HCT116 (cell line): Measurements from ENCODE around the gene FUOM. TPM values are rescaled to one million over a fixed set of nuclear protein-coding genes. Genes with fewer than 3 reads are reported as not detected.

ENCODE experiments used
- ATAC-seq: fragments of 200-7000 bp; cut with Tn5 transposase; 2 replicates; pipeline ENCODE4 v1.9.1; 2020; ENCODE audit warnings: mild to moderate bottlenecking, moderate library complexity
- BruUV-seq: library from RNA; stranded (reverse); fragments of 400-500 nt; replicated peaks from 2 replicates; lab custom pipeline; 2021; lab: Mats Ljungman, UMichigan
- CTCF ChIA-PET: fragments of 300-600 bp; sonication (Branson Sonifier 250); formaldehyde crosslinking; loops from one replicate; lab custom pipeline; 2021; ENCODE audit warnings: antibody characterized with exemption; lab: Charles Lee
- POLR2A ChIA-PET: fragments of 300-600, 350-600 bp; sonication (Branson Sonifier 250); formaldehyde crosslinking; loops from one replicate; lab custom pipeline; 2021; ENCODE audit warnings: antibody characterized with exemption; lab: Charles Lee
- RAD21 ChIA-PET, 2 experiments: fragments of 300-600 bp; sonication (Branson Sonifier 250); formaldehyde crosslinking; loops; one replicate each; lab custom pipeline; 2023; ENCODE audit warnings: low total read pairs in 2 of 2; ENCODE audit not compliant: uncharacterized antibody in 2 of 2, unreplicated experiment in 2 of 2, low non-redundant PET in 1 of 2; lab: Charles Lee
- DNase-seq: peaks from one replicate; pipeline ENCODE4 v3.0.0-alpha.2; 2010; ENCODE audit warnings: low read depth, low spot score
- H2AFZ ChIP-seq: fragments of 200-600 bp; shearing (Covaris generic), sonication (generic); 2 replicates; pipeline ENCODE4 v1.6.1; 2017; ENCODE audit warnings: low read depth, mixed run types, mixed read lengths, antibody characterized with exemption, low read length; ENCODE audit not compliant: poor library complexity, severe bottlenecking
- H3K27ac ChIP-seq: 2 replicates; pipeline ENCODE4 v1.5.1; 2012; ENCODE audit warnings: low read depth, low read length
- H3K27me3 ChIP-seq: fragments of 200-600 bp; sonication (generic); 2 replicates; pipeline ENCODE4 v1.6.1; 2016; ENCODE audit warnings: mixed run types, low read length, mixed read lengths; ENCODE audit not compliant: insufficient read depth
- H3K36me3 ChIP-seq, 2 experiments: fragments of 200-500 bp in 1 of 2; fragments of 200-600 bp in 1 of 2; sonication (Bioruptor generic) in 1 of 2; sonication (generic) in 1 of 2; 2 replicates each; pipeline versions ENCODE4 v1.5.1 to v1.6.1; 2014 to 2016; ENCODE audit warnings: low read length in 2 of 2, inconsistent platforms in 1 of 2, mixed read lengths in 1 of 2, mixed run types in 1 of 2; ENCODE audit not compliant: insufficient read depth in 2 of 2, control insufficient read depth in 1 of 2
- H3K4me1 ChIP-seq, 2 experiments: fragments of 200-600 bp in 1 of 2; sonication (generic) in 1 of 2; 2 replicates each; pipeline versions ENCODE4 v1.5.1 to v1.6.1; 2012 to 2017; ENCODE audit warnings: low read length in 2 of 2, inconsistent platforms in 1 of 2, mild to moderate bottlenecking in 1 of 2, mixed read lengths in 1 of 2, mixed run types in 1 of 2, moderate library complexity in 1 of 2; ENCODE audit not compliant: insufficient read depth in 2 of 2, control insufficient read depth in 1 of 2
- H3K4me2 ChIP-seq: fragments of 200-600 bp; sonication (generic); 2 replicates; pipeline ENCODE4 v1.6.1; 2017; ENCODE audit warnings: mixed run types, low read length, mixed read lengths
- H3K4me3 ChIP-seq, 2 experiments: fragments of 200-600 bp in 1 of 2; sonication (generic) in 1 of 2; replicated peaks in 1 of 2; 2 replicates each; pipeline ENCODE4 v1.5.1; 2011 to 2016; ENCODE audit warnings: low read length in 2 of 2, control low read depth in 1 of 2, low read depth in 1 of 2, mild to moderate bottlenecking in 1 of 2, mixed read lengths in 1 of 2, mixed run types in 1 of 2
- H3K79me2 ChIP-seq: fragments of 200-600 bp; sonication (generic); 2 replicates; pipeline ENCODE4 v1.6.1; 2017; ENCODE audit warnings: mild to moderate bottlenecking, mixed run types, low read length, moderate library complexity, mixed read lengths; ENCODE audit not compliant: insufficient read depth
- H3K9ac ChIP-seq: fragments of 200-600 bp; sonication (generic); 2 replicates; pipeline ENCODE4 v1.6.1; 2016; ENCODE audit warnings: low read length, mixed read lengths
- H3K9me2 ChIP-seq: fragments of 200-600 bp; sonication (generic), shearing (Covaris generic); 2 replicates; pipeline ENCODE4 v1.6.1; 2017; ENCODE audit warnings: mixed run types, mild to moderate bottlenecking, moderate library complexity; ENCODE audit not compliant: insufficient read depth
- H3K9me3 ChIP-seq, 2 experiments: fragments of 200-500 bp in 1 of 2; fragments of 200-600 bp in 1 of 2; sonication (Bioruptor generic) in 1 of 2; sonication (generic) in 1 of 2; 2 replicates each; pipeline ENCODE4 v1.6.1; 2014 to 2017; ENCODE audit warnings: low read length in 2 of 2, mixed read lengths in 2 of 2, inconsistent platforms in 1 of 2, low read depth in 1 of 2, mild to moderate bottlenecking in 1 of 2, mixed run types in 1 of 2, moderate library complexity in 1 of 2; ENCODE audit not compliant: control insufficient read depth in 1 of 2, insufficient read depth in 1 of 2
- H4K20me1 ChIP-seq: fragments of 200-600 bp; sonication (generic), shearing (Covaris generic); 2 replicates; pipeline ENCODE4 v1.6.1; 2017; ENCODE audit warnings: mixed run types, mild to moderate bottlenecking, moderate library complexity; ENCODE audit not compliant: insufficient read depth
- ATF3 ChIP-seq: IDR thresholded peaks from 2 replicates; pipeline ENCODE4 v1.6.1; 2012
- CBX3 ChIP-seq: IDR thresholded peaks from 2 replicates; pipeline ENCODE4 v1.6.1; 2012; ENCODE audit warnings: low read depth
- CTCF ChIP-seq, 3 experiments: fragments of 200-600 bp in 1 of 3; sonication (generic) in 1 of 3; IDR thresholded peaks in 2 of 3; conservative IDR thresholded peaks in 1 of 3; 2 replicates each; pipeline ENCODE4 v1.5.1; 2012 to 2017; ENCODE audit warnings: low read depth in 2 of 3, low read length in 2 of 3, antibody characterized with exemption in 1 of 3, borderline replicate concordance in 1 of 3, control low read depth in 1 of 3, mild to moderate bottlenecking in 1 of 3, mixed read lengths in 1 of 3, mixed run types in 1 of 3, moderate library complexity in 1 of 3; ENCODE audit not compliant: insufficient read depth in 1 of 3
- EGR1 ChIP-seq: IDR thresholded peaks from 2 replicates; pipeline ENCODE4 v1.6.1; 2012; ENCODE audit warnings: low read depth
- ELF1 ChIP-seq: IDR thresholded peaks from 2 replicates; pipeline ENCODE4 v1.6.1; 2012; ENCODE audit warnings: low read depth, borderline replicate concordance
- EZH2phosphoT487 ChIP-seq: fragments of 200-600 bp; IDR thresholded peaks from 2 replicates; pipeline ENCODE4 v1.6.1; 2018; ENCODE audit warnings: antibody characterized with exemption, borderline replicate concordance
- FOSL1 ChIP-seq: IDR thresholded peaks from 2 replicates; pipeline ENCODE4 v1.6.1; 2012; ENCODE audit warnings: low read depth
- MAX ChIP-seq: IDR thresholded peaks from 2 replicates; pipeline ENCODE4 v1.6.1; 2012
- POLR2A ChIP-seq: IDR thresholded peaks from 2 replicates; pipeline ENCODE4 v1.7.0; 2011; ENCODE audit warnings: borderline replicate concordance; ENCODE audit not compliant: insufficient read depth, insufficient read length; ENCODE audit errors: extremely low read depth
- REST ChIP-seq: IDR thresholded peaks from 2 replicates; pipeline ENCODE4 v1.6.1; 2012; ENCODE audit warnings: low read depth
- SIN3A ChIP-seq: IDR thresholded peaks from 2 replicates; pipeline ENCODE4 v1.6.1; 2012; ENCODE audit warnings: low read depth
- SP1 ChIP-seq: IDR thresholded peaks from 2 replicates; pipeline ENCODE4 v1.6.1; 2012; ENCODE audit warnings: low read depth
- SRF ChIP-seq: IDR thresholded peaks from 2 replicates; pipeline ENCODE4 v1.6.1; 2012; ENCODE audit warnings: low read depth
- TCF7L2 ChIP-seq: IDR thresholded peaks from 2 replicates; pipeline ENCODE4 v1.7.0; 2011; ENCODE audit warnings: borderline replicate concordance, inconsistent platforms; ENCODE audit not compliant: insufficient read depth, insufficient read length; ENCODE audit errors: extremely low read depth
- ZBTB33 ChIP-seq: IDR thresholded peaks from 2 replicates; pipeline ENCODE4 v1.6.1; 2011; ENCODE audit warnings: mild to moderate bottlenecking, low read length, moderate library complexity; ENCODE audit not compliant: insufficient replicate concordance; ENCODE audit errors: extremely low read depth
- intact Hi-C: fragments of 100-400 bp; cut with micrococcal nuclease; formaldehyde crosslinking; loops from 2 replicates; pipeline ENCODE4 v1.10.0; 2022
- total RNA-seq: library from RNA; stranded (reverse); gene quantifications from one replicate; pipeline ENCODE4 v1.2.1, GENCODE V29; 2021; ENCODE audit not compliant: unreplicated experiment

Gene FUOM
- total RNA-seq, 1 experiment from 2014 or later, result 21.5 TPM

- peaks cover 3 to 7% of the 10 kb centered on the region in 2 experiments; a peak in 2 of 4 replicates for H3K36me3 ChIP-seq
- H2AFZ ChIP-seq, result no peak overlapping the region
- no peak overlapping the region for H3K4me2 ChIP-seq
- ChIA-PET RAD21 (no interaction called here), CTCF (no interaction called here), POLR2A (no interaction called here)
- DNase-seq (no peak), ATAC-seq (no peak)
- intact Hi-C loops, result no loop called here
- H3K4me1 ChIP-seq, result peaks cover 2 to 11% of the 10 kb centered on the region in 2 experiments
- H3K9ac ChIP-seq, result no peak overlapping the region
- peaks cover 22% of the 10 kb centered on the region for H3K79me2 ChIP-seq
- no TSS peak for BruUV-seq
- H3K9me3 ChIP-seq, result no peaks in the 10 kb centered on the region
- no peaks in the 10 kb centered on the region for H3K27me3 ChIP-seq
- TF ChIP-seq REST (no peak), FOSL1 (no peak), SIN3A (no peak), SP1 (no peak), CBX3 (no peak), SRF (no peak), MAX (no peak), ATF3 (no peak), EZH2phosphoT487 (no peak), POLR2A (no peak), TCF7L2 (no peak), ELF1 (no peak), EGR1 (no peak), CTCF (IDR thresholded peaks at IDR 0.05 in 2 of 3, conservative IDR thresholded peaks at IDR 0.05 in 1 of 3; ENCODE audit: borderline replicate concordance in 1 of 3, insufficient read depth in 1 of 3, low read depth in 2 of 3, low read length in 2 of 3) (no peak), ZBTB33 (no peak)
- H3K27ac ChIP-seq, result no peak overlapping the region
- no peaks in the 10 kb centered on the region for H3K9me2 ChIP-seq
- no peaks in the 10 kb centered on the region for H4K20me1 ChIP-seq
- H3K4me3 ChIP-seq, result no peak overlapping the region
Measured at GRCh38 chr10:133391761-133392518, 34.1 kb upstream of the FUOM start.
